NOMO-1 (cell line): Measurements from ENCODE around the gene ADAP2.
"Not testable (repeated sequence)": the region's sequence is repeated elsewhere in the genome, so short reads cannot be mapped to it uniquely, and the experiment has no call there.

ENCODE experiments used
- DNase-seq, 2 experiments: peaks; one replicate each; lab custom pipeline; 2025; ENCODE audit not compliant: unreplicated experiment in 2 of 2; lab: John Stamatoyannopoulos, UW

The ADAP2 gene

DNA sequence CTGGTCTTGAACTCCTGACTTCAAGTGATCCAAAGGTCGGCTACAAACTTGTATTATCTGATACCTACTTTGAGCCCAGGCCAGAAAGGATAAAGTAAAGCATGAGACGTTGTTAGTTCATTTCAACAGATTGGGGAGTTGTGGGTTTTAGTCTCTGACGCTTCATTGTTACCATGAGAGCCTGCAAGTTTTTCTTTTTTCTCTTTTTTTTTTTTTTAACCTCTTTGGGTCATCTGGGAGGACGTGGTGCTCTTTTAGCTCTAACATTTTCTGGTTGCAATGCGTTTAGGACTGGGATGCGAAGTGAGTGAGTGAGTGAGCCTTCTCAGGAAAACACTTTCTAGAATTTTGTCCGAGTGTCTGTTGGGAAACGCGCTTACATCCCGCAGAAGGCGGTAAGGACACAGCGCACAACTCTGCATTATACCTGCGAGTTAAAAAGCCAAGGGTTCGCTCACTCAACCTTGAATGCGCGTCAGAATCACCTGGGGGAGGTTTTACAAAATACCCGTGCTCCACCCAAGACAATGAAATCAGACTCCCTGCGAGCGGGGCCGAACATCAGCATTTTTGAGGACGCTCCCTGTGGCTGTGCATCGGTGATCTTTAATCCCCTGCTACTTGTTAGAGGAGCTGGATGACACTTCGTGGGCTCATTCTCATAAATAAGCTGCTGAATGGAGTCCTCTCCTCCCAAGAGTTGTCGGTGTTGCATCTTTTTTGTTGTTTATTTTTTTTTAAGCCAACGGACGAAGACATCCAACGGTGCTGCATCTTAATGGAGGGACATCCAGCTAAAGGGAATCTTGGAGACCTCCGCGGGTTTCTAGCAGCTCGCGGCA is 48.5 kb downstream of the ADAP2 start:
- DNase-seq, result peak in 1 of 2 experiments; percentile 35

DNA sequence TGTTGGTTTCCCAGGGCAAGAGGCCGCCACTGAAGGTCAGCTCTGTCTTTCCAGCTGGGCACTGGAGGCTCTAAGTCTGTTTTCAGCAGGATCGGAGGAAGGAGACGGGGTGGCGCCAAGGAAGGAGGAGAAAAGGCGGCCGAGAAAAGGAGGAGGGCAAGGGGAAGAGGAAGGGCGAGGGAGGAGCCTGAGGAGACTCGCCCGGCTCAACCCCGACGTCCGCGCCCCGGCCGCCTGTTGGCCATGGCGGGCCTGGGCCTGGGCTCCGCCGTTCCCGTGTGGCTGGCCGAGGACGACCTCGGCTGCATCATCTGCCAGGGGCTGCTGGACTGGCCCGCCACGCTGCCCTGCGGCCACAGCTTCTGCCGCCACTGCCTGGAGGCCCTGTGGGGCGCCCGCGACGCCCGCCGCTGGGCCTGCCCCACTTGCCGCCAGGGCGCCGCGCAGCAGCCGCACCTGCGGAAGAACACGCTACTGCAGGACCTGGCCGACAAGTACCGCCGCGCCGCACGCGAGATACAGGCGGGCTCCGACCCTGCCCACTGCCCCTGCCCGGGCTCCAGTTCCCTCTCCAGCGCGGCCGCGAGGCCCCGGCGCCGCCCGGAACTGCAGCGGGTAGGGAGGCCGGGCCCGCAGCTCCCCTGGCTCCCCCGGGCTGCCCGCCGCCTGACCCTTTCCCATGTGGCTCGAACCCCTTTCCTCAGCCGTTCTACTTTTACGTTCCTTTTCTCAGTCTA is 49.3 kb downstream of the ADAP2 start, which contains the start of gene RNF135:
Gene RNF135, plus strand, starts transcription at position 209 of the 737 bp plus-strand sequence. Its CDS starts 35 bp downstream, at position 244.
- DNase-seq, result peak; percentile 81

DNA sequence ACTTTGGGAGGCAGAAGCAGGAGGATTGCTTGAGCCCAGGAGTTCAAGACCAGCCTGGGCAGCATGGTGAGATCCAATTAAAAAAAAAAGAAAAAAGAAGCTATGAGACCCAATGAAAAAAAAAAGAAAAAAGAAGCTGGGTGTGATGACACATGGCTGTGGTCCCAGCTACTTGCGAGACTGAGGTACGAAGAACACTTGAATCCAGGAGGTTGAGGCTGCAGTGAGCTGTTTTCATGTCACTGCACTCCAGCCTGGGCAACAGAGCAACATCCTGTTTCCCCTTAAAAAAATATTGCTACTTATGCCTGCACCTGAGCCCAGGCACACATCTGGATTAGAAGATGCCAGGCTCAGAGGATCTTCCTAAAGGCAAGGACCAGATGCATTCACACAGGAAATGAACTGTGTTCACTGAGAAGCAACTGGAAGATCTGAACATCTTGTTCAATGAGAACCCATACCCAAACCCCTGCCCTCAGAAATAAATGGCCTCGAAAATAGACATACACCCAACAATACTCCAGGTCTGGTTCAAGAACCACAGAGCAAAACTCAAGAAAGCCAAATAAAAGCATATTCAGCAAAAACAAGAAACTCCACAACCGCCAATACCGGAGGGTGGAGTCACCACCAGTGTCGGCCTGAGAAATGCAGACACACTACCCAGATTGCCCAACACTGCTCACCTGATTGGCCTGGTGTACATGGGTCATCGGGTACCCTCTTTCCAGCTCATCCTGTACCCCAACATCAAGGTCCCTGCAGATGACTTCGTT is 53.5 kb downstream of the ADAP2 start:
- DNase-seq, result no peak

DNA sequence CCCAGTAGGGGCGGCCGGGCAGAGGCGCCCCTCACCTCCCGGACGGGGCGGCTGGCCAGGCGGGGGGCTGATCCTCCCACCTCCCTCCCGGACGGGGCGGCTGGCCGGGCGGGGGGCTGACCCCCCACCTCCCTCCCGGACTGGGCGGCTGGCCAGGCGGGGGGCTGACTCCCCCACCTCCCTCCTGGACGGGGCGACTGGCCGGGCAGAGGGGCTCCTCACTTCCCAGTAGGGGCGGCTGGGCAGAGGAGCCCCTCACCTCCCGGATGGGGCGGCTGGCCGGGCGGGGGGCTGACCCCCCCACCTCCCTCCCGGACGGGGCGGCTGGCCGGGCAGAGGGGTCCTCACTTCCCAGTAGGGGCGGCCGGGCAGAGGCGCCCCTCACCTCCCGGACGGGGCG is 58.2 kb downstream of the ADAP2 start:
- DNase-seq, result not testable (repeated sequence)

DNA sequence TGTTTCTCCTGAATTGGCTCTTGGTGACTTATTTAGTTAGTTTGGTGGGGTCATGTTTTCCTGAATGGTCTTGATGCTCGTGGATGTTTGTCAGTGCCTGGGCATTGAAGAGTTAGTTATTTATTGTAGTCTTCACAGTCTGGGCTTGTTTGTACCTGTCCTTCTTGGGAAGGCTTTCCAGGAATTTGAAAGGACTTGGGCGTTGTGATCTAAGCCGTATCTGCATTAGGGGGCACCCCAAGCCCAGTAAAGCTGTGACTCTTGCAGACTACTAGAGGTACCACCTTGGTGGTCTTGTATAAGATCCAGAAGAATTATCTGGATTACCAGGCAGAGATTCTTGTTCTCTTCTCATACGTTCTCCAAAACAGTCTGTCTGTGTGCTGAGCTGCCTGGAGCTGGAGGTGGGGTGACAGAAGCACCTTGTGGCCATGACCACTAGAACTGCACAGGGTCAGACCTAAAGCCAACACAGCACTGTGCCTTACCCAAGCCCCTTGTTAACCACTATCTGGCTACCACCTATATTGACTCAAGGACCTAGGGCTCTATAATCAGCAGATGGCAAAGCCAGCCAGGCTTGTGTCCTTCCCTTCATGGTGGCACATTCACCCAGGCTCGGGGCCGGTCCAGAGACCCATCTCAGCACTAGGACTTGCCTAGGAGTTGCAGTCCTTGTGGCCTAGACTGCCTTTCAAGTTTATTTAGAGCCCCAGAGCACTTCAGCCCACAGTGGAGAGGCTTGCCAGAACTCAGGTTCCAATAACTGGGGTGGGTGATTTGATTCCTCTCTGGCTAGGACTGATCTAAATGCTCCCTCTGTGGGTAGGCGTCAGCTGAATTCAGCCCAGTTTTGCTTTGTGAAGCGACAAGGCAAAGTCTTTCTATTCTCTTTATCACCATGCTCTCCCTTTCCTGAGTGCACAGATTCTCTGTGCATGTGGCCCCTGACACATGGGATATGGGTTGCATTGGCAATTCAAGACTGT is 60.1 kb downstream of the ADAP2 start:
- DNase-seq, result no peak

DNA sequence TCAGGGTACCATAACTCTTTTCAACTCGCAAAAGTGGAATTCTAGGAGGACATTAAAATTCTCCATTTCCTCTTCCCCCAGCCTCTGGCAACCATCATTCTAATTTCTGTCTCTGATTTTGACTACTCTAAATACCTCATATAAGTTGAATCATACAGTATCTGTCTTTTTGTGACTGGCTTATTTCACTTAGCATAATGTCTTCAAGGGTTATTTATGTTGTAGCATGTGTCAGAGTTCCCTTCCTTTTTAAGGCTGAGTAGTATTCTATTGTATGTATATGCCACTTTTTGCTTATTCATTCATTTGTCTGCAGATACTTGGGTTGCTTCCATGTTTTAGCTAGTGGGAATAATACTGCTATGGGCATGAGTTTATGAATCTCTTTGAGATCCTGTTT is 61.1 kb downstream of the ADAP2 start:
- no peak for DNase-seq

DNA sequence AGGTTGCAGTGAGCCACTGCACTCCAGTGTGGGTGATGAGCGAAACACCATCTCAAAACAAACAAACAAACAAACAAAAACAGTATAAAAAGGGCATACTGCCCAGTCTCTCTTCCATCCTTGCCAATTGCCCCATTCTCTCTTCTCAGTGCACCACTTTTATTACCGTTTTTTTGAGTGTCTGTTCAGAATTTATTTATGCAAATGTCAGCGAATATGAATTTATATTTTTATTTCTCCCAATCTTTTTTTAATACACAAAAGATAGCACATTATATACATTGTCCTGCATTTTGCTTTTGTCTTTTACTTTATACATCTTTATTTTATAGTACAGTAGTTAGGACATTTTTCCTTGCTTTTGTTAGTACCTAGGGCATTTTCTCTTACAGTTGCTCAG is 68.7 kb downstream of the ADAP2 start:
- no peak for DNase-seq

DNA sequence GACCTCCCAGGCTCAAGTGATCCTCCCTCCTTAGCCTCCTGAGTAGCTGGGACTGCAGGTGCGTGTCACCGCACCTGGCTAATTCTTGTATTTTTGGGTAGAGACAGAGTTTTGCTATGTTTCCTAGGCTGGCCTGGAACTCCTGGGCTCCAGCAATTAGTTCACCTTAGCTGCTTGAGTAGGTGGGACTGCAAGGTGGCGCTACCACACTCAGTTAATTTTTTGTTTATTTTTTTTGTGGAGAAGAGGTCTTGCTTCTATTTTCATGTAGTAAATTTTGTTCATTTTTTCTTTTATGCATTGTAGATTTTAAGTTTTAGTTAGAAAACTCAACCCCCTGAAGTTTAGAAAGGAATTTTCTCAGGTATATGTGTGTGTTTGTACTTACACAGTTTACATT is 70.8 kb downstream of the ADAP2 start:
- DNase-seq, result no peak

DNA sequence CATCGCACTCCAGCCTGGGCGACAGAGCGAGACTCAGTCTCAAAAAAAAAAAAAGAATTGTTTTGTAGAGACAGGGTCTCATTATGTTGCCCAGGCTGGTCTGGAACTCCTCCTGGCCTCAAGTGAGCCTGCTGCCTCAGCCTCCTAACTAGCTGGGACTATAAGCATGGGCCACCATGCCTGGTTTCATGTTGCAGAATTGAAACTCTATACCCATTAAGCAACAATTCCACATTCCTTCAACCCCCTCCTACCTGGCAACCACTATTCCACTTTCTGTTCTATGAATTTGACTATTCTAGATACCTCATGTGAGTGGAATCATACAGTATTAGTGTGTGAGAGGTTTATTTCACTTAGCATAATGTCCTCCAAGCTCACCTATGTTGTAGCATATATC is 73.6 kb downstream of the ADAP2 start:
- DNase-seq, result no peak

DNA sequence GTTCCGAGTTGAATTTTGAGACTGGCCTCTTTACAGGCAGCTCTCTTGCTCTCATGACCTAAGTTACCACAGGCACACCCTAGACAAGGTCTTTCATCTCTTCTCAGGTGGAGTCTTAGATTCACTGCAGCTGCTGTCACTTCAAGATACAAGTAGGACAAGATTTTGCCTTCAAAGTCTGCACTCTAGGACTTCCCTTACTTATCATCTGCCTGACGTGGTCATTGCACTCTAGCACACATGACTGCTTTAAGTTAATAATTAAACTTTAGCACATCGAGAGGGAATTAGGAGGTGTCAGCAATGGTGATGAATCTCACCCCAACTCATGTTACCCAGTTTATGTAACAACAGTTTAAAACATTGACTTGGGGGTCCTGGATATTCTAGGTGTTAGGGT is 74.7 kb downstream of the ADAP2 start:
- no peak for DNase-seq

DNA sequence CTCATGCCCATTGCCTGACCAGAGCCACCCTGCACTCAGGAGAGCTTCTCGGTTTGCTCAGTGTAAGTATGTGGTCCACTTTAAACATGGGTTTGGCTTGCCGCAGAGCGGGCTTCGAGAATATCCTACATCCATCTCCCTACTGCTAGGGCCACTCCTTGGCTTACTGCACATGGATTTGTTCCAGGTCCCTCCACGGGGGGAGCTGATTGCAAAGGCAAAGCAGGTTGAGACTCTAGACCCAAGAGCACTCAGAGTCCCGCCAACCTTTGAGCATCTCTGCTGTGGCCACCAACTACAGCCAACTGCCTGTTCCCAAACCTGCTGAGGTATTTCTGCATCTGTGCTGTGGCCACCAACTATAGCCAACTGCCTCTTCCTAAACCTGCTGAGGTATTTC is 75.5 kb downstream of the ADAP2 start:
- DNase-seq, result no peak

DNA sequence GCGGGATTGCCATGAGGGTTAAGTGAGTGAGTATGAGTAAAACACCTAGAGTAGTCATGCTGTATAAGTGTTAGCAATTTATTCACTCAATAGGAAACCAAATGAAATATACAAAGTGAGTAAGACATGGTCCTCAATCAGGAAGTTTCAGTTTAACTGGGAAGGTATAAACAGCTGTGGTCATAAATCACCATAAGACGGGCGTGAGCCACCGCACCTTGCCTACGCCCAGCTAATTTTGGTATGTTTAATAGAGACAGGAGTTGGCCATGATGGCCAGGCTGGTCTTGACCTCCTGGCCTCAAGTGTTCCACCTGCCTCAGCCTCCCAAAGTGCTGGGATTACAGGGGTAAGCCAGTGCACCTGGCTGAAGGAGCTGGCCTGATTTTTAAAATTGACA is 76.1 kb downstream of the ADAP2 start:
- no peak for DNase-seq

DNA sequence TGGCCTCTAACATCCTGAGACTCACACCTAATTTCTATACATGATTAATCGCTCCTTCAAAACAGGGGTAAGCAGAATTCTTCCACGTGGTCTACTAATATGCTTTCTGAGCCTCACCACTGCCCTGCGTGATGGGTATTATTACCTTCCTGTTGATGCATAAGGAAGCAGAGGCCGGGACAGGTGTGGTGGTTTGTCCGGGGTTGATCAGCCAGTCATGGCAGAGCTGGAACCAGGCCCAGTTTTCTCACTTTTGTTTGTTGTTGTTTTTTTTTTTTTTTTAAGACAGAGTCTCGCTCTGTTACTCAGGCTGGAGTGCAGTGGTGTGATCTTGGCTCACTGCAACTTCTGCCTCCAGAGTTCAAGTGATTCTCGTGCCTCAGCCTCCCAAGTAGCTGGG is 80.3 kb downstream of the ADAP2 start:
- no peak for DNase-seq

DNA sequence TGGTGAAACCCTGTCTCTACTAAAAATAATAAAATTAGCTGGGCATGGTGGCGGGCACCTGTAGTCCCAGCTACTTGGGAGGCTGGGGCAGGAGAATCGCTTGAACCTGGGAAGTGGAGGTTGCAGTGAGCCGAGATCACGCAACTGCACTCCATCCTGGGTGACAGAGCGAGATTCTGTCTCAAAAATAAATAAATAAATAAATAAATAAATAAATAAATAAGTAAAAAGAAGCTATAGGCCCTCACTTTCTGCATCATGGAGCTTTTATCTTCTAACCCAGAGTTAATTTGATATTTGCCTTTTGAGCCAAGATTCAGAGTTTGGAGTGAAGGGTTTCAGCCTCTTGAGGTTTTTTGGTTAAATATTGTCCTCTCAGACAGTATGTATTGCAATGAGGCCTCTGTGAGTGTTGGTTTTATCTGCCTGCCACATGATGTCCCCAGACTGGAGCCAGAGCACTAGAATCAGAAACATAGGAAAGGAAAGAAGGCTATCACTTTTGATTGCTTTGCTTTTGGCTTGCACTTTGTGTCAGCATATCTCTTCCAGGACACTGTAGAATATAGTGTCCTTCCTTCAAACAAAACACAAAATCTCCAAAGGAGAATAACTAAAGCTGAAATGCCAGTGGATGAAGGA is 81.6 kb downstream of the ADAP2 start:
- DNase-seq, result no peak

DNA sequence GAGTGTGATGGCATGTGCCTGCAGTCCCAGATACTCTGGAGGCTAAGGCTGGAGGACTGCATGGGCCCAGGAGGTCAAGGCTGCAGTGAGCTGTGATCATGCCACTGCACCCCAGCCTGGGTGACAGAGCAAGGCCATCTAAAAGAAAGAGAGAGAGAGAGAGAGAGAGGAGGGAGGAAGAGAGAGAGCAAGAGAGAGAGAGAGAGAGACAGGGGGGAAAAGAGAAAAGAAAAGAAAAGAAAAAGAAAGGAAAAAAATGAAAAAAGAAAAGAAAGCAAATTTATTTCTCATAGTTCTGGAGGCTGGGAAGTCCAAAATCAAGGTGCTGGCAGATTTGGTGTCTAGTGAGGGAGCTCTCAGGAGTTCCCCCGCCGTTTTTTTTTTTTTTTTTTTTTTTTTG is 82.4 kb downstream of the ADAP2 start:
- DNase-seq, result no peak

DNA sequence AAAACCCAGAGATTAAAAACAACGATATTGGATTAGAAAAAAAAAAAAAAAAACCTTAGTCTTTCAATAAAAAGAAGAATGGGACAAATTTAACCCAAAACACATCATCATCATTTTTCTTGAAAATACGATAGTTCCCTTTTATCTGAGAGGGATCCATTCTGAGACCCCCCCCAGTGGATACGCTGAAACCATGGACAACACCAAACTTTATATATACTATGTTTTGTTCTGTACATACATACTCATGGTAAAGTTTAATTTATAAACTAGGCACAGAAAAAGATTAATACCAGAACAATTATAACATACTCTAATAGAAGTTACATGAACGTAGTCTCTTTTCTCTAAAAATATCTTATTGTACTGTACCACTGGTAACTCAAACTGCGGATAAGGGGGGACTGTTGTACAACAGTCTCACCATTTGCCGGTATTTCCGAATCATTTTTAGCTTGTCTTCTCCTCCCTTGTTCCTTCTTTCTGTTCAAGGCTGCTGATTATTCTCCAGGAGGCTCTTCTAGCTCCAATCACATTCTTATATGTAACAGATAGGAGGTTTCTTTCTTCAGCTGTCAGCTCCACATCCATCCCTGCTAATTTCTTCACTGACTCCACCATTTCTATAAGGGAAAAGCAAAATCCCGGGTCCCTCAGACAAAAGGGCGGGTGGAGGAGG is 86.1 kb downstream of the ADAP2 start:
- DNase-seq, result peak in 1 of 2 experiments; percentile 15

DNA sequence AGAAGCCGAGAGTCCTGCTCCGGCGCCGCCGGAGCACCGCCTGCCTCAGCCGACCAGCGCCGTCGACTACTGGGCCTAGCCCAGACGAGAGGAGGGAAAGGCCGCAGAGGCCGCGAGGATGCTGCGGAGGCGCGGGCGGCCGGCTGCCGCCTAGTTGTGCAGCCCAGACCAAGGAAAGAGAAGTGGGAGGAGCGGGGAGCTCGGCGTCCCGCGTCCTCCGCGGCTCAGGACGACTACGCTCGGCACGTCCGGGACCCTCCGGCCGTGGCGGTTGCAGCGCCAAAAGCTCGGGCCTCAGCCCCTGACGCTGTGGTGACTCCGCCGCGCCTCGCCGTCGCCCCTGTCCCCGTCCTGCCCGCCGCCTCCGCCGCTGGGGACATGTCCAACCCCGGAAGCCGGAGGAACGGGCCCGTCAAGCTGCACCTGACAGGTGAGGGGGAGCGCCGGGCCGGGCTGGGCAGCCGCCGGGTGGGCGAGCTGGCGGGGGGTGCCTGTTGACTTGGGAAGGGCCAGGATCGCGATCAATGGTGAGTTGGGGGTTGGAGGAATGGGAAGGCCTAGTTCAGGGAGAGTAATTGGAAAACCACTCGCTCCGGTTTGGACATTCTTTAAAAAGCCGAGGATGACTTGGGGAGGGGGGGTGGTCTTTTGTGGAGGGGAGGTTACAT is 86.8 kb downstream of the ADAP2 start:
- peak; percentile 60 to 69 for DNase-seq
